GM19372 (cell line): ENCODE measurements around the gene ARF5.
"Not testable (repeated sequence)": the region's sequence is repeated elsewhere in the genome, so short reads cannot be mapped to it uniquely, and the experiment has no call there.

Source experiments
- ATAC-seq: cut with Tn5 transposase; IDR thresholded peaks from one replicate; pipeline ENCODE4 v1.9.1; 2021; ENCODE audit warnings: mild to moderate bottlenecking, low read depth, moderate library complexity; ENCODE audit not compliant: unreplicated experiment

ARF5 gene

DNA sequence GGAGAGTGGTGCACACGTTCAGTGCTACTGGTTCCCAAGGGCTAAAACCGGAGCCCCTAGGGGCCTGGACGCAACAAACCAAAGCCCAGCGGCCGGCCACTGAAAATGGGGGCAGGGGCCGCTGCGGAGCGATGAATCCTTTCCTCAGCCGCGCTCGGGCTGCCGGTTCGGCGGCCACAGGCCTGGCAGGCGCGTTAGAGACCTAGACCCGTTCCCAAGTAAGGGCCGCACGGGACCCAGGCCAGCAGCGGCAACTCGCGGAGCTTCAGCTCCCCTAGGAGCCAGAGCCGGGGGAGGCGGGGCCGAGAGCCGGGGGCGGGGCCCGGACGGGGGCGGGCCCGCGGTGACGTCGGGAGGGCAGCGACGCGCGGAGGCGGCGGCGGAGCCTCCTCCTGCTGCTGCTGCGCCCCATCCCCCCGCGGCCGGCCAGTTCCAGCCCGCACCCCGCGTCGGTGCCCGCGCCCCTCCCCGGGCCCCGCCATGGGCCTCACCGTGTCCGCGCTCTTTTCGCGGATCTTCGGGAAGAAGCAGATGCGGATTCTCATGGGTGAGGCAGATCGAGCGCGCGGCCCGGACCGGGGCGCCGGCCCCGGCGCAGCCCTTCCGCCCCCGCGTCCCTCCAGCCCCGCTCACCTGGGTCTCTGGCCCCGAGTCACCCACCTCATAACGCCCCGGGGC, at the start of gene ARF5:
TSS of gene ARF5 (plus strand) at position 393 of the 678 bp plus-strand sequence. CDS start at position 481, 88 bp downstream.
- ATAC-seq, result peak; percentile 76

DNA sequence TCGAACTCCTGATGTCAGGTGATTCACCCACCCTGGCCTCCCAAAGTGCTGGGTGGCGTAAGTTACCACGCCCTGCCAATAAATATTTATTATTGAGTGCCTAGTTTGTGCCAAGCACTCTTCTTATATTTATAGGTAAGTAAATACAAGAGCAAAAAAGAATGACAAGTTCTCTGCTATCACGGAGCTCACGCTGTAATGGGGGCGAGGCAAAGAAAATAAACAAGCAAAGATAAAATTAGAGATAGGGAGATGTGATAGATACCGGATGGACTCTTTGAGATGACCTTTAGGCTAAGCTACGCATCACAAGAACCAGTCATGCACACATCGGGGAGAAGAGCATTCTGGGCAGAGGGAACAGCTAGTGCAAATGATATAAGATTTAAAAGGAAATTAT, 49.1 kb upstream of the ARF5 start:
- ATAC-seq, result no peak

DNA sequence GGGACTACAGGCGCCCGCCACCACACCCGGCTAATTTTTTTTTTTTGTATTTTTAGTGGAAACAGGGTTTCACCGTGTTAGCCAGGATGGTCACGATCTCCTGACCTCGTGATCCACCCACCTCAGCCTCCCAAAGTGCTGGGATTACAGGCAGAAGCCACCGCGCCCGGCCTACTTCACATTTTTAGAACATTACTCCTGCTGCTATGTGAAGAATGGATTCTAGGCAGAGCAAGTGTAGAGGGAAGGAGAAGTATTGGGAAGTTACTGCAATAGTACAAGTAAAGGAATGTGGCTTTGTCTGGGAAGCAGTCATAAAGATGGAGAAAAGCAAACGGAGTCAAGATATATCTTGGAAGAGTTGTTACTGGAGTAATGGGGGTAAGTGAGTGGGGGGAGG, 47.8 kb upstream of the ARF5 start:
- not testable (repeated sequence) for ATAC-seq

DNA sequence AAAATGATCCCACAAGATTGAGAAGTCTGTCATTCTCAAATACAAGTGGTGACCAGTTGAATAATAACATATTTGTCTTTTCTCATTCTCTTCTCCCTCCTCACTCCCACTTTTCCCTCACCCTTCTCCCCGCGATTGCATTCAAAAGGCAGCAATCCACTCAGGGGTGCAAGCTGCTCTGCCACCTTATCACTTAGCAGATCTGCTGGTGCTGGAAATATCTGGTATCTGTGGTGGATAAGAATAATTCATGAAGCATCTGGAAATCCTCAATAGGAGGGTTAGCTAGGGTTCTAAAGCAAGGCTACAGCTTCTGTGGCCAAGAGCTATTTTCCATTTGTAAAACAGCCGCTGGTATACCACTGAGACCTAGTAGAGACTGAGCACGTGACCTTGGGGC, 46.7 kb upstream of the ARF5 start:
- ATAC-seq, result no peak

DNA sequence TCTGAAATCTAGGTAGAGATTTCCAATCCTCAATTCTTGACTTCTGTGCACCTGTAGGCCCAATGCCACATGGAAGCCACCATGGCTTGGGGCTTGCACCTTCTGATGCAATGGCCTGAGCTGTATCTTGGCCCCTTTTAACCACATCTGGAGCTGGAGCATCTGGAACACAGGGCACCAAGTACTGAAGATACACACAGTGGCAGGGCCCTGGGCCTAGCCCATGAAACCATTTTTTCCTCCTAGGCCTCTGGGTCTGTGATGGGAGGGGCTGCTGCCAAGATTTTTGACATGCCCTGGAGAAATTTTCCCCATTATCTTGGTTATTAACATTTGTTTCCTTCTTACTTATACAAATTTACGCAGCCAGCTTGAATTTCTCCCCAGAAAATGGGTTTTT, 41.9 kb upstream of the ARF5 start:
- no peak for ATAC-seq

- no peak for ATAC-seq
Measured at GRCh38 chr7:127550247-127550646, 38.0 kb upstream of the ARF5 start.

DNA sequence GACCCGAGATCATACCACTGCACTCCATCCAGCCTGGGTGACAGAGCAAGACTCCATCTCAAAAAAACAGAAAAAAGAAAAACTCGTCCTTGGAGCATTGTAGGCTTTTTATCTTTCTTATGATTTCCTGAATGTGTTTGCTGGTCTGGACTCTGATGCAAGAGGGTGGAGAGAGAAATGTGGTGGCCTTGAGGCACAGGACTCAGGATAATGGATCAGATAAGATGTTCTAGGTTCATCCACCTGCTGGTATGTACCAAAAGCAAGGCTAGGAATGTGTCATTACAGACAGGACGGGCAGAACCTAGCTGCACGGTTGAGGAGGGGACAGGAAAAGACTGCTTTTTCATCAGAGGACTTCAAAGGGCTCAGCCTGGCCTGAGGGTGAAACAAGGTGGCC, 36.3 kb upstream of the ARF5 start:
- no peak for ATAC-seq

DNA sequence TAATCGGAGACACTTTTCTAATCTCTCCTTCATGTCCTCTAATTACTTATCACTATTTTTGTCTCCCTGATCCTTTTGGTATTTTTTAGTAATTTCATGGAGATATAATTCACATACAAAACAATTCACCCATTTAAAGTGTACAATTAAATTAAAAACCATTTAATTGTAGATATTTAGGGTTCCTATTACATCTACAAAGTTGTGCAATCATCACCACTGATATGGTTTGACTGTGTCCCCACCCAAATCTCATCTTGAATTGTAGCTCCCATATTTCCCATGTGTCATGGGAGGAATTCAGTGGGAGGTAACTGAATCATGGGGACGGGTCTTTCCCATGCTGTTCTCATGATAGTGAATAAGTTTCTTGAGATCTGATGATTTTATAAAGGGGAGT, 31.8 kb upstream of the ARF5 start:
- ATAC-seq, result no peak

- no peak for ATAC-seq
Measured at GRCh38 chr7:127557803-127558202, 30.4 kb upstream of the ARF5 start.

GRCh38 chr7:127566242-127566641, 22.0 kb upstream of the ARF5 start:
- no peak for ATAC-seq

DNA sequence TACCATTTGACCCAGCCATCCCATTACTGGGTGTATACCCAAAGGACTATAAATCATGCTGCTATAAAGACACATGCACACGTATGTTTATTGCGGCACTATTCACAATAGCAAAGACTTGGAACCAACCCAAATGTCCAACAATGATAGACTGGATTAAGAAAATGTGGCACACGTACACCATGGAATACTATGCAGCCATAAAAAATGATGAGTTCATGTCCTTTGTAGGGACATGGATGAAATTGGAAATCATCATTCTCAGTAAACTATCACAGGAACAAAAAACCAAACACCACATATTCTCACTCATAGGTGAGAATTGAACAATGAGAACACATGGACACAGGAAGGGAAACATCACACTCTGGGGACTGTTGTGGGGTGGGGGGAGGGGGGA, 20.2 kb upstream of the ARF5 start:
- ATAC-seq, result not testable (repeated sequence)

DNA sequence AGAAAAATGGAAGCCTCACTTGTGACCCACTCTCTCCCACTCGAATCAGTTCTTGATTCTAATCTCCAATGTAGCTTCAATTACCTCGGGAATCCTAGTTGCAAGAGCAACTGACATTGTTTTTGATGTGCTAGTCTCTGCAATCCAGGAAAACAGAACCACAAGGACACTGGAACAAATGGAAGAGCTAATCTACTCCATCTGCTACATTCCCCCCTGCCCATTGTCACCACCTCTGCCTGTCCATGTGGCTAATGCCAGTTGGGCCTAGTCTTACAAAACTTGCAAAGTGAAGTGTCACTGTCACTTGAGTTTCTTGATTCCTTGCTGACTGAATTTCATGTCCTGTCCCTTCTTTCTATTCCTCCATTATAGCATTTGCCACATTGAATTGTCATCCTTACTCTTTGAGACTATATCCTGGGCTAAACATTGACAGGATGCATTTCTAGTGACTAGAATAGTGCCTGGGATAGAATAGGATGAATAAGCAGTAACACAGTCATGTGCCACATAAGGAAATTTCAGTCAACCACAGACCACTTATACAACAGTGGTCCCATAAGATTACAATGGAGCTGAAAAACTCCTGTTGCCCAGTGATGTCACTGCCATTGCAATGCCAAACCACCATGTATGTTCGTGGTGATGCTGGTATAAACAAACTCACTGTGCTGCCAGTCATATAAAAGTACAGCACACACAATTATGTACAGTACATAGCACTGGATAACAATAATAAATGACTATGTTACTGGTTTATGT, 16.3 kb upstream of the ARF5 start:
- no peak for ATAC-seq

DNA sequence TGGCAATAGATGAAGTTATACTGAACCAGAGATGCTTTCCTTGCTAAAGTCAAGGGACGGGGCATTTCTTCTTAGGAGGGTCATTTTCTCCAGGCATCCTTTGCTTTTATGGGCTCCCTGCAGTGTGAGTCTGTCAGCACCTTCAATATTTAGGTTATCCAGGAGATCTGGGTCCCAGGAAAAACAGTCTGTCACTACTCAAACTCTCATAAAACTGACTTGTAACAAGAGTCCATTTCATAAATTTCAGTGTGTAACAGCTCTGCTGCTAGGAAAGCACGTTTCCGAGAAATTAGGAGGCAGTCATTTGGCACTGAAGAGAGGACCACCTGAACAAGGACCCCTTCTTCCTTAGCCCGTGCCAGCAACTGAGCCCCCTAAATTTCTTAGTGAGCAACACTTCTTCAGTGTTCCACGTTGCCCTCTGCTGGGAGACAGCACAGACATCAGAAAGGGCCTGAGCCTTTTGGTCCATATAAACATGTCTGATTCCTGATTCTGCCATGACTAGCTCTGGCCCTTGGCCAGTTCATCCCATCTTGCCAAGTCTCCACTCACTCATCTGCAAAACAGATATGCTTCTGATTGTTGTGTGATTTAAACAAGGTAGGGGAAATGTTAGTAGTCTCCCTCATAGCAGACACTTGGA, 10.1 kb upstream of the ARF5 start:
- no peak for ATAC-seq

- ATAC-seq, result no peak
Measured at GRCh38 chr7:127578711-127579275, 9.4 kb upstream of the ARF5 start.

GRCh38 chr7:127580612-127581011, 7.6 kb upstream of the ARF5 start:
- ATAC-seq, result no peak

- no peak for ATAC-seq
Measured at GRCh38 chr7:127581716-127582115, 6.5 kb upstream of the ARF5 start.

DNA sequence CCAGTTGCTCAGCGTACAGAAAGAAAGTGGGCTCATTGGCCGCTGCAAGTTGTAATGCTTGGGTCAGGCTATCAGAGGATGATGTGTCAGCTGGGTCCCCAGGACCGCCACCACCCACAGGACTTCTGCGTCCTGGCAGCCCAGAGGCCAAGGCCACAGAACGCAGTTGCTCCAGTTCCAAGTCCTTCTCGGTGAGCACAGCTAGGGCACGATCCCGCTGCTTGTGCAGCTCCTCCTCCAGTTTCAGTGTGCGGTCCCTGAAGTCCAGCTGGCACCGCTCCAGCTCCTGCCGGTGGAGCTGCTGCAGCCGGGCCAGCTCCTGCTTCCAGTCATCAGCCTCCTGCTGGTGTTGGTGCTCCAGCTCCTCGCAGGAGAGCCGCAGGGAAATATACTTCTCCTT, 5.8 kb upstream of the ARF5 start:
- no peak for ATAC-seq

DNA sequence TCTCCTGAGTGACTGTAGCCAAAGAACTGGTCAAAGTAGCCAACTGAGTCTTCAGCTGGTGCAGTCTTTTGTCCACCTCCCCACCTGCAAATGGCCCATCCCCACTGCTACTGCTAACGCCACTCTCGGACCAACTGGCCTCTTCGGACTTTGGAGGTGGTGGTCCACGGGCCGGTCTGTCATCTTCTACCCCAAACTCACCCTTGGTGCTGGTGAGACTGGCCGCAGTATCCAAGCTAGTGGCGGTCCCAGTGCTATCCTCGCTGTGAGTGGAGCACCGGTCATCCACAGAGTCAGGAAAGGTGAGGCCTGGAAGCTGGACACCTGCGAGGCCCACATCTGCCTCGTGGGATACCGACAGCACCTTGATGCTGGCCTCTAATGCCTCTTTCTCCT, 3.6 kb upstream of the ARF5 start:
- no peak for ATAC-seq

- ATAC-seq, result peak; percentile 65
Measured at GRCh38 chr7:127585044-127585953, 2.9 kb upstream of the ARF5 start, which contains the start of gene GCC1. Gene GCC1, minus strand, starts transcription at chr7:127585596. Its CDS starts 414 bp downstream, at chr7:127585182.

DNA sequence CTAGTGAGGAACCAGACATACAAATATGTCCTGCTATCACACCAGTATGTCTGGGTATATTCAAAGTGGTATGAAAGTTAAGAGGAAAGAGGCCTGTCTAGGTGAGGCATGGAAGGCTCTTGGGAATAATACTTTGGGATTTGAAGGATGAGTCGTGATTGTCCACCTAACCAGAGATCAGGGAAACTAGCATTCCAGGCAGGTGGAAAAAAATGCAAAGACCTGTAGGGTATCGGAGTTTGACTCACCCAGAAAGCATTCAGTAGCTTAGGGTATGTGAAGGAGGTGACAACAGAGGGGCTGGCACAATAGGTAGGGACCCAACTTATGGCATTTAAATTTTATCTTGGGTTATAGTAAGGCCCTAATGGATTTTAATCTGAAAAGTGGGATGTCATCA, 1.9 kb upstream of the ARF5 start:
- ATAC-seq, result no peak
